GM18868 (cell line): ENCODE results near the gene ABHD16B.

Experiments used
- ATAC-seq: cut with Tn5 transposase; IDR thresholded peaks from one replicate; pipeline ENCODE4 v1.9.1; 2021; ENCODE audit warnings: mild to moderate bottlenecking, moderate library complexity; ENCODE audit not compliant: unreplicated experiment

The ABHD16B gene

GRCh38 chr20:63893999-63894357 lies 32.7 kb downstream of the ABHD16B start:
- ATAC-seq, result no peak

- ATAC-seq, result peak; percentile 67
Measured at GRCh38 chr20:63894358-63895201, 33.3 kb downstream of the ABHD16B start, which contains the start of gene DNAJC5. Gene DNAJC5, plus strand, starts transcription at chr20:63895126. Its CDS starts 33,220 bp downstream, at chr20:63928346.

- peak; percentile 6 for ATAC-seq
Measured at GRCh38 chr20:63895202-63895951, 34.1 kb downstream of the ABHD16B start.

- no peak for ATAC-seq
Measured at GRCh38 chr20:63895952-63896263, 34.6 kb downstream of the ABHD16B start.

GRCh38 chr20:63896264-63897105 lies 35.2 kb downstream of the ABHD16B start:
- ATAC-seq, result peak; percentile 39

GRCh38 chr20:63897978-63898561 lies 36.8 kb downstream of the ABHD16B start:
- ATAC-seq, result no peak

GRCh38 chr20:63898882-63899558 lies 37.7 kb downstream of the ABHD16B start:
- no peak for ATAC-seq

GRCh38 chr20:63900413-63900812 lies 39.1 kb downstream of the ABHD16B start:
- ATAC-seq, result no peak

- no peak for ATAC-seq
Measured at GRCh38 chr20:63903796-63904561, 42.7 kb downstream of the ABHD16B start.

- ATAC-seq, result peak; percentile 59
Measured at GRCh38 chr20:63908008-63908682, 46.8 kb downstream of the ABHD16B start.

GRCh38 chr20:63911176-63911575 lies 49.9 kb downstream of the ABHD16B start:
- ATAC-seq, result no peak
